Aorta (tissue), 5 donors: ENCODE data around the gene FCGBP. TPM values are rescaled to one million over a fixed set of nuclear protein-coding genes. Genes with fewer than 3 reads are reported as not detected.
"Not testable (repeated sequence)": the region's sequence is repeated elsewhere in the genome, so short reads cannot be mapped to it uniquely, and the experiment has no call there.

Experiments
- ATAC-seq: fragments of 200-7000 bp; cut with Tn5 transposase; one replicate; pipeline ENCODE4 v1.9.1; 2022; ENCODE audit warnings: moderate library complexity; ENCODE audit not compliant: low FRiP score
- DNase-seq, 2 donors: peaks; one replicate each; pipeline ENCODE4 v3.0.0-alpha.2; 2020
- H3K27ac ChIP-seq, 2 donors: one replicate each; pipeline ENCODE4 v1.5.1; 2013; ENCODE audit warnings: low read length in 2 of 2, mild to moderate bottlenecking in 2 of 2, moderate library complexity in 2 of 2, control low read depth in 1 of 2, inconsistent platforms in 1 of 2, low read depth in 1 of 2
- H3K27me3 ChIP-seq, 2 donors: one replicate each; pipeline ENCODE4 v1.6.1; 2013; ENCODE audit warnings: control low read depth in 1 of 2, low read length in 1 of 2, mild to moderate bottlenecking in 1 of 2, moderate library complexity in 1 of 2; ENCODE audit not compliant: insufficient read depth in 2 of 2, control insufficient read depth in 1 of 2
- H3K36me3 ChIP-seq, 2 donors: one replicate each; pipeline ENCODE4 v1.6.1; 2013; ENCODE audit warnings: control low read depth in 1 of 2, low read length in 1 of 2, mild to moderate bottlenecking in 1 of 2; ENCODE audit not compliant: insufficient read depth in 2 of 2, control insufficient read depth in 1 of 2
- H3K4me1 ChIP-seq, 2 donors: one replicate each; pipeline ENCODE4 v1.6.1; 2013; ENCODE audit warnings: low read length in 2 of 2, control low read depth in 1 of 2, mild to moderate bottlenecking in 1 of 2, moderate library complexity in 1 of 2; ENCODE audit not compliant: insufficient read depth in 2 of 2, control insufficient read depth in 1 of 2
- H3K4me3 ChIP-seq, 2 donors: one replicate each; pipeline ENCODE4 v1.5.1; 2013; ENCODE audit warnings: low read length in 2 of 2, control low read depth in 1 of 2, mild to moderate bottlenecking in 1 of 2
- H3K9me3 ChIP-seq: one replicate; pipeline ENCODE4 v1.6.1; 2013; ENCODE audit warnings: mild to moderate bottlenecking, low read length; ENCODE audit not compliant: control insufficient read depth
- WGBS, 2 donors: extraction: QIAGEN DNeasy Blood & Tissue Kit; methylation state at CpG; one replicate each; pipeline ENCODE4 v1.1.7; 2013; 5-methylcytosine and 5-hydroxymethylcytosine counted together
- intact Hi-C, 2 donors: fragments of 100-400 bp; cut with DNase I; formaldehyde crosslinking; loops; one replicate each; pipeline versions ENCODE4 v1.14.2 to v1.15.0; 2022
- polyA plus RNA-seq, 2 donors: library from polyadenylated mRNA; stranded (reverse); fragments of 200-250 nt; gene quantifications; one replicate each; pipeline ENCODE4 v1.2.3, GENCODE V29; 2013
- total RNA-seq, 2 donors: library from RNA; stranded (reverse); fragmentation: NEBNext Ultra II Directional; extraction: Animal tissue kit (Norgen Biotek cat#: 25700); gene quantifications; one replicate each; pipeline ENCODE4 v1.2.1, GENCODE V29; 2021
- donor health status: healthy with polysubstance abuse.
- donor health status: Bipolar disorder and iron deficiency.
- donor health status: DM: no; HTN: no; CAD: no.
- donor health status: DM: no; HTN: no; CAD: no.
- donor health status: DM: yes; HTN: yes; CAD: no.

Gene FCGBP
- total and polyA plus RNA-seq, 4 donors = 1.4 to 790 (median 43.8) TPM

DNA sequence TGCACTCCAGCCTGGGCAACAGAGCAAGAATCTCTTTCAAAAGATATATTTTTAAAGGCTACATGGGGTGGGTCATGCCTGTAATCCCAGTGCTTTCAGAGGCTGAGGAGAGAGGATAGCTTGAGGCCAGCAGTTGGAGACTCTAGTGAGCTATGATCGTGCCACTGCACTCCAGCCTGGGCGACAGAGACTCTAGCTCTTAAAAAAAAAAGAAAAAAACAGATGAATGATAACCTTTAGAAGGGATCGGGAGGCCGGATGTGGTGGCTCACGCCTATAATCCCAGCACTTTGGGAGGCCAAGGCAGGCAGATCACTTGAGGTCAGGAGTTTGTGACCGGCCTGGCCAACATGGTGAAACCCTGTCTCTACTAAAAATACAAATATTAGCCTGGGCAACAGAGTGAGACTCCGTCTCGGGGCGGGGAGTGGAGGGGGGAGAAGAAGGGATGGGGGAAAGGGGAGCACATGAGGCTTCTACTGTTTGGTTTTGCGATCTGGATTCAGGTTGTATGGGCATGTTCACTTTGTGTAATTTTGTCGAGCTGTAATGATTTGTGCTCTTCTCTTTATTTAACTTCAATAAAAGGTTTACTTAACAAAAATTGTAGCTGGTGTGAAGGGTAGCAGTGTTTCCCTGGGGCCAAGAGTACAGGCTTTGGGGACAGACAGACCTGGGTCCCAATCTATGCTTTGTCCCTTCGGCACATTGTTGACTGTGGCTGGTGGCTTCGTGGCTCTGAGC is 35.4 kb upstream of the FCGBP start:
- H3K27me3 ChIP-seq = no peaks in the 10 kb centered on the region
- 65 to 70% methylated on average over 13 of the region's 13 CpGs for WGBS, 2 donors
- H3K4me1 ChIP-seq = no peaks in the 10 kb centered on the region
- H3K27ac ChIP-seq = peak overlapping the region in 1 of 2 donors; percentile 81
- DNase-seq (no peak), ATAC-seq (no peak)
- H3K4me3 ChIP-seq = peak overlapping the region in 1 of 2 donors; percentile 69
- no peaks in the 10 kb centered on the region for H3K9me3 ChIP-seq
- peaks cover 0 to 3% of the 10 kb centered on the region in 2 donors for H3K36me3 ChIP-seq
- intact Hi-C loops = loop anchor here (1.0 to 5.0 kb wide), 4 partner anchors 123 to 418 kb away; partner anchors contain the start of gene FBL (in 1 of the 2)

DNA sequence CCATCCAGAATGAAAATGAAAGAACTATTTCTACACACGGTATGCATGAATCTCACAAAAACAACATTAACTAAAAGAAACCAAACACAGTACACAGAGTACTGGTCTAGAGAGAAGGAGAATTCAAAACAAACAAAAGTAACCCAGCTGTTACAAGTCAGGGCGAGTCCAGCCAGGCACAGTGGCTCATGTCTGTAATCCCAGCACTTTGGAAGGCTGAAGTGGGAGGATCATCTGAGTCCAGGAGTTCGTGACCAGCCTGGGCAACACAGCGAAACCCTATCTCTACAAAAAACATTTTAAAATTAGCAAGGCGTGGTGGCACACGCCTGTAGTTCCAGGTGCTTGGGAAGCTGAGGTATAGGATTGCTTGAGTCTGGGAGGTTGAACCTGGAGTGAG is 34.8 kb upstream of the FCGBP start:
- no peaks in the 10 kb centered on the region for H3K27me3 ChIP-seq
- DNase-seq = no peak
- no peak overlapping the region for H3K4me3 ChIP-seq
- no peaks in the 10 kb centered on the region for H3K4me1 ChIP-seq
- intact Hi-C loops = loop anchor here in 1 of 2 donors (5.0 kb wide), 1 partner anchor 417 kb away; no protein-coding TSS in a partner anchor
- H3K36me3 ChIP-seq = peaks cover 0 to 1% of the 10 kb centered on the region in 2 donors
- no peak overlapping the region for H3K27ac ChIP-seq
- WGBS, 2 donors = 80 to 89% methylated on average over 6 of the region's 6 CpGs
- no peak for ATAC-seq
- no peaks in the 10 kb centered on the region for H3K9me3 ChIP-seq

GRCh38 chr19:39968789-39969188 is 34.4 kb upstream of the FCGBP start:
- WGBS, 2 donors = 96% methylated on average over 15 of the region's 15 CpGs
- intact Hi-C loops = loop anchor here in 1 of 2 donors (5.0 kb wide), 1 partner anchor 416 kb away; no protein-coding TSS in a partner anchor

DNA sequence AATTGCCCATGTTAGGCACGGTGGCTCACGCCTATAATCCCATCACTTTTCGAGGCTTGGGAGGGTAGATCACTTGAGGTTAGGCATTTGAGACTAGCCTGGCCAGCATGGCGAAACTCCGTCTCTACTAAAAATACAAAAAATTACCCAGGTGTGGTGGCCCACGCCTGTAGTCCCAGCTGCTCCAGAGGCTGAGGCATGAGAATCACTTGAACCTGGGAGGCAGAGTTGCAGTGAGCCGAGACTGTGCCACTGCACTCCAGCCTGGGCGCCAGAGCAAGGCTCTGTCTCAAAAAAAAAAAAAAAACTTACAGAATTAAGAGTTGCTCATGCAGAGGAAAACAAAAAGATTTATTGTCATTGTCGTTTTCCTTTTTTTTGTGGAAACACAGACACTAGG is 33.1 kb upstream of the FCGBP start:
- no peak for ATAC-seq
- Histone ChIP-seq H3K4me3 (no peak overlapping the region), H3K9me3 (no peaks in the 10 kb centered on the region), H3K36me3 (no peaks in the 10 kb centered on the region), H3K27me3 (no peaks in the 10 kb centered on the region), H3K27ac (no peak overlapping the region), H3K4me1 (no peaks in the 10 kb centered on the region)
- DNase-seq = no peak
- intact Hi-C loops = loop anchor here in 1 of 2 donors (5.0 kb wide), 1 partner anchor 415 kb away; no protein-coding TSS in a partner anchor
- 83 to 86% methylated on average over 9 of the region's 9 CpGs for WGBS, 2 donors

More at GRCh38 chr19:39968789-39969188, 34.4 kb upstream of the FCGBP start:
- no peak for DNase-seq
- H3K36me3 ChIP-seq = no peaks in the 10 kb centered on the region
- H3K4me1 ChIP-seq = no peaks in the 10 kb centered on the region
- no peak overlapping the region for H3K4me3 ChIP-seq
- H3K27ac ChIP-seq = no peak overlapping the region
- no peaks in the 10 kb centered on the region for H3K27me3 ChIP-seq
- no peak for ATAC-seq
- no peaks in the 10 kb centered on the region for H3K9me3 ChIP-seq

DNA sequence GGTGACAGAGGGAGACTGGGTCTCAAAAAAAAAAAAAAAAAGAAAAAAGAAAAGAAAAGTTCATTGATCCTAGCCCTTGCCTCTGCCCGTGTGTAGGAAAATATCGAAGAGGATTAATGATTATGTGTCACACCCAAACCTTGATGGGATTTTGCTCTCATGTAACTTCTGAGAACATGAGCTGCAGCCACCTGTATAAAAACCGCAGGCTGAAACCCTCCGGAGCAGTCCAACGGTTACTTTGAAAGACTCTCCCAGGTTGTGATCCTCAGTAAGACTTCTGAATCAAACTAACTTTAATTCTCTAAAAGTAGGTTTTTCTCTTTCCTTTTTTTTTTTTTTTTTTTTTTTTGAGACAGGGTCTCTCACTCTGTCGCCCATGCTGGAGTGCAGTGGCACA is 32.2 kb upstream of the FCGBP start:
- WGBS, 2 donors = 88 to 92% methylated on average over 6 of the region's 6 CpGs
- no peak for DNase-seq
- Histone ChIP-seq H3K27ac (no peak overlapping the region), H3K27me3 (no peaks in the 10 kb centered on the region), H3K4me3 (no peak overlapping the region), H3K9me3 (no peaks in the 10 kb centered on the region), H3K36me3 (no peaks in the 10 kb centered on the region), H3K4me1 (no peaks in the 10 kb centered on the region)
- no peak for ATAC-seq
- intact Hi-C loops = loop anchor here in 1 of 2 donors (5.0 kb wide), 1 partner anchor 414 kb away; no protein-coding TSS in a partner anchor

DNA sequence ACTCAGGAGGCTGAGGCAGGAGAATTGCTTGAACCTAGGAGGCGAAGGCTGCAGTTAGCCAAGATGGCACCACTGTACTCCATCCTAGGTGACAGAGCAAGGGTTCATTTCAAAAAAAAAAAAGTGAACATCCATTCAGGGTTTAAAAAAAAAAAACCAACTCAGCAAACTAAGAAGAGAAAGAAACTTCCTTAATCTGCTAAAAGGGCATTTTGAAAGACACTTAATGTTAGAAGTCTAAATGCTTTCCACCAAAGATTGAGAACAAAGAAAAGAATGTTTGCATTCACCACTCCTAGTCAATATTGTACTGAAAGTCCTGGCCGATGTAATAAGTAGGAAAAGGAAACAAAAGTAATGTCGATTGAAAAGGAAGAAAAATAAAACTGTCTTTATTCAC is 29.5 kb upstream of the FCGBP start:
- intact Hi-C loops = no loop called here
- WGBS, 2 donors = 77% methylated on average over 3 of the region's 3 CpGs
- no peaks in the 10 kb centered on the region for H3K36me3 ChIP-seq
- no peaks in the 10 kb centered on the region for H3K9me3 ChIP-seq
- H3K4me1 ChIP-seq = no peaks in the 10 kb centered on the region
- H3K27me3 ChIP-seq = no peaks in the 10 kb centered on the region
- ATAC-seq (no peak), DNase-seq (no peak)
- H3K27ac ChIP-seq = no peak overlapping the region
- no peak overlapping the region for H3K4me3 ChIP-seq

- WGBS, 2 donors = 58 to 66% methylated on average over 9 to 10 of the region's 13 CpGs
- ATAC-seq, H3K4me3 ChIP-seq, H3K4me1 ChIP-seq, H3K27me3 ChIP-seq, H3K36me3 ChIP-seq, intact Hi-C loops, H3K9me3 ChIP-seq, DNase-seq, H3K27ac ChIP-seq: not testable (repeated sequence)
Measured at GRCh38 chr19:39959407-39959806, 25.0 kb upstream of the FCGBP start.

DNA sequence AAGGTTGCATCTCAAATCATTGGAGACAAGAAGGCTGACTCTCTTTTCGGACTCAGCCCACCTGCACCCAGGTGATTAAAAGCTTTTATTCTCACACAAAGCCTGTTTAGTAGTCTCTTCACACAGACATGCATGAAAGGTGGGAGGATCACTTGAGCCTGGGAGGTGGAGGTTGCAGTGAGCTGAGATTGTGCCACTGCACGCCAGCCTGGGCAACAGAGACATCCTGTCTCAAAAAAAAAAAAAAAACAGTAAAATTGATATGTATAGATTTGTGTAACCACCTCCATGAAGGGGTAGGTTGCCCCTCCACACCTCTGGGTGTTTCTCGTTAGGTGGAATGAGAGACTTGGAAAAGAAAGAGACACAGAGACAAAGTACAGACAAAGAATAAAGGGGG is 24.5 kb upstream of the FCGBP start:
- DNase-seq, H3K27ac ChIP-seq, intact Hi-C loops: not testable (repeated sequence)

DNA sequence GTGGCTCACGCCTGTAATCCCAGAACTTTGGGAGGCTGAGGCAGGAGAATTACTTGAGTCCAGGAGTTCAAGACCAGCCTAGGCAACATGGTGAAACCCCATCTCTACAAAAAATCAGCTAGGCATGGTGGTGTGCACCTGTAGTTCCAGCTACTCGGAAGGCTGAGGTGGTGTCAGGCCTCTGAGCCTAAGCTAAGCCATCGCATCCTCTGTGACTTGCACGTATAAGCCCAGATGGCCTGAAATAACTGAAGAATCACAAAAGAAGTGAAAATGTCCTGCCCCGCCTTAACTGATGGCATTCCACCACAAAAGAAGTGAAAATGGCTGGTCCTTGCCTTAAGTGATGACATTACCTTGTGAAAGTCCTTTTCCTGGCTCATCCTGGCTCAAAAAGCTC is 23.5 kb upstream of the FCGBP start:
- ATAC-seq, H3K9me3 ChIP-seq, DNase-seq: not testable (repeated sequence)

More for the DNA sequence above, 24.5 kb upstream of the FCGBP start:
- not testable (repeated sequence) for H3K9me3 ChIP-seq, H3K4me3 ChIP-seq, ATAC-seq, H3K4me1 ChIP-seq, H3K36me3 ChIP-seq, H3K27me3 ChIP-seq
- WGBS, 2 donors = 73 to 76% methylated on average over 3 of the region's 3 CpGs

More for the DNA sequence above, 23.5 kb upstream of the FCGBP start:
- H3K4me3 ChIP-seq, H3K36me3 ChIP-seq, H3K4me1 ChIP-seq, H3K27ac ChIP-seq, intact Hi-C loops, H3K27me3 ChIP-seq: not testable (repeated sequence)
- WGBS, 2 donors = 82 to 83% methylated on average over 5 of the region's 5 CpGs
